Measurements from ENCODE around the gene OOSP2. TPM values are rescaled to one million over a fixed set of nuclear protein-coding genes. Genes with fewer than 3 reads are reported as not detected.

Gene OOSP2
- total RNA-seq, 1 experiment from 2014 or later: not detected

GRCh38 chr11:60077981-60078380 lies 37.8 kb downstream of the OOSP2 start:
- H4K20me1 ChIP-seq (ENCODE audit: control insufficient read depth, insufficient read depth, insufficient read length): no peaks in the 10 kb centered on the region
- H2BK15ac ChIP-seq (ENCODE audit: low read depth, low read length): no peak overlapping the region
- no peak for DNase-seq
- no peak overlapping the region for H3K9ac ChIP-seq (ENCODE audit: extremely low read depth, insufficient read length, low read length)
- H2BK5ac ChIP-seq (ENCODE audit: insufficient read length, low read length): no peak overlapping the region
- WGBS (ENCODE audit: extremely low coverage, insufficient read length, low lambda C conversion rate): no CpG with 5 or more reads among the region's 1 CpG
- no peak overlapping the region for H3K4me2 ChIP-seq (ENCODE audit: insufficient read depth, insufficient read length, low read length)
- H4K91ac ChIP-seq (ENCODE audit: insufficient read length, low read depth, low read length): no peak overlapping the region
- H3K79me2 ChIP-seq (ENCODE audit: insufficient read depth, low read length): no peaks in the 10 kb centered on the region
- no peaks in the 10 kb centered on the region for H3K9me3 ChIP-seq (ENCODE audit: control insufficient read depth, low read depth, low read length)
- no peak overlapping the region for H4K5ac ChIP-seq (ENCODE audit: insufficient read length, low read depth, low read length)
- peaks cover 2% of the 10 kb centered on the region for H3K27me3 Mint-ChIP-seq (ENCODE audit: low read depth)
- H2BK120ac ChIP-seq (ENCODE audit: low read depth, low read length, poor library complexity, severe bottlenecking): no peak overlapping the region
- H3K4me1 ChIP-seq (ENCODE audit: insufficient read depth, low read length): no peaks in the 10 kb centered on the region; the same call in 1 of the 2 replicates
- no peak for TF ChIP-seq CTCF (conservative IDR thresholded peaks at IDR 0.05)
- no peak overlapping the region for H2BK12ac ChIP-seq (ENCODE audit: insufficient read length, low read depth, low read length)
- H3K4me3 Mint-ChIP-seq: no peak overlapping the region
- H4K8ac ChIP-seq (replicated peaks; ENCODE audit: insufficient read length, low read depth, low read length): no peak overlapping the region
- no peaks in the 10 kb centered on the region for H3K23me2 ChIP-seq (ENCODE audit: insufficient read length, low read depth, low read length, poor library complexity, severe bottlenecking)
- H3K27ac Mint-ChIP-seq: no peak overlapping the region
- H2AK5ac ChIP-seq (ENCODE audit: insufficient read length, low read length): no peak overlapping the region
- H3K27ac ChIP-seq (ENCODE audit: insufficient read length, low read depth, low read length): no peak overlapping the region
- no peak overlapping the region for H3K18ac ChIP-seq (ENCODE audit: insufficient read length, low read depth, low read length)
- no peak overlapping the region for H3K14ac ChIP-seq (ENCODE audit: insufficient read depth, low read length)
- H2AFZ ChIP-seq (ENCODE audit: low read length): no peak overlapping the region
- H3T11ph ChIP-seq (ENCODE audit: low read length): no peak overlapping the region
- H3K36me3 Mint-ChIP-seq (ENCODE audit: insufficient read depth in 1 of 3, low read depth in 3 of 3): peaks cover 4 to 11% (median 6%) of the 10 kb centered on the region in 3 experiments; a peak in 4 of 7 replicates
- no peaks in the 10 kb centered on the region for H3K79me1 ChIP-seq (ENCODE audit: insufficient read depth, low read depth, low read length, poor library complexity, severe bottlenecking)
- H3K23ac ChIP-seq (ENCODE audit: insufficient read length, low read depth, low read length): no peak overlapping the region
- peaks cover 13 to 16% of the 10 kb centered on the region in 2 experiments for H3K9me3 Mint-ChIP-seq
- no peak overlapping the region for H3K4ac ChIP-seq (ENCODE audit: low read depth, low read length)
- H3K56ac ChIP-seq (ENCODE audit: insufficient read length, low read depth, low read length): no peak overlapping the region
- H3K4me1 Mint-ChIP-seq: peaks cover 2 to 5% of the 10 kb centered on the region in 2 experiments; a peak in 3 of 4 replicates
- no peaks in the 10 kb centered on the region for H3K27me3 ChIP-seq (ENCODE audit: insufficient read depth, low read length)
- H2BK20ac ChIP-seq (ENCODE audit: low read depth, low read length, poor library complexity, severe bottlenecking): no peak overlapping the region

Data from H9 (cell line).